HG03457 (cell line): ENCODE measurements around the gene HYI.
"Not testable (repeated sequence)": the region's sequence is repeated elsewhere in the genome, so short reads cannot be mapped to it uniquely, and the experiment has no call there.

Experiments
- ATAC-seq: cut with Tn5 transposase; IDR thresholded peaks from one replicate; pipeline ENCODE4 v1.9.1; 2021; ENCODE audit warnings: moderate number of reproducible peaks; ENCODE audit not compliant: unreplicated experiment

The HYI gene

DNA sequence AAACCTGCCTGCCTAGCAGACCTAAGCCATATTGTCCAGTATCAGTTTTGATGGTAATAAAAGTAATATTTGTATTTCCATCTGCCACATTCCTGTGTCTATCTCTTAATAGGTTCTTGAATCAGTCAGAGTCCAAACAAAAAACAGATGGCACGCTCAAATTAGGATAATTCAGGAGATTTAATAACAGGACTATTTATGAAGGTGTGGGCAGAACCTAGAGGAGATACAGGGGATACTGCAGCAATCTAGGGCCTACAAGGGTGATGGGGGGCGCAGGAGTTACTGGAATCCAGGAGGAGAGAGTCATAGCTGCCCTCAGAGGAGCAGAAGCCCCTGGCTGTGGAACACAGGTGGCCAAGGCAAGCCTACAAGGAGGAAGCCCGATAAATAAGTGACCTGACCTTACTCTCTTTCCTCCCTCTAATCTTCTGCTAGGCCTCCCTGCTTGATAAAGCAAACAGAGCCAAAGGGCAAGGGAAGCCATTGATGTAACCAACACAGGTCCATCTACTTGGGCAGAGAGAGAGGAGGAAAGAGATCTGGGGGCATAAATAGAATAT is 11.9 kb upstream of the HYI start:
- ATAC-seq = no peak

DNA sequence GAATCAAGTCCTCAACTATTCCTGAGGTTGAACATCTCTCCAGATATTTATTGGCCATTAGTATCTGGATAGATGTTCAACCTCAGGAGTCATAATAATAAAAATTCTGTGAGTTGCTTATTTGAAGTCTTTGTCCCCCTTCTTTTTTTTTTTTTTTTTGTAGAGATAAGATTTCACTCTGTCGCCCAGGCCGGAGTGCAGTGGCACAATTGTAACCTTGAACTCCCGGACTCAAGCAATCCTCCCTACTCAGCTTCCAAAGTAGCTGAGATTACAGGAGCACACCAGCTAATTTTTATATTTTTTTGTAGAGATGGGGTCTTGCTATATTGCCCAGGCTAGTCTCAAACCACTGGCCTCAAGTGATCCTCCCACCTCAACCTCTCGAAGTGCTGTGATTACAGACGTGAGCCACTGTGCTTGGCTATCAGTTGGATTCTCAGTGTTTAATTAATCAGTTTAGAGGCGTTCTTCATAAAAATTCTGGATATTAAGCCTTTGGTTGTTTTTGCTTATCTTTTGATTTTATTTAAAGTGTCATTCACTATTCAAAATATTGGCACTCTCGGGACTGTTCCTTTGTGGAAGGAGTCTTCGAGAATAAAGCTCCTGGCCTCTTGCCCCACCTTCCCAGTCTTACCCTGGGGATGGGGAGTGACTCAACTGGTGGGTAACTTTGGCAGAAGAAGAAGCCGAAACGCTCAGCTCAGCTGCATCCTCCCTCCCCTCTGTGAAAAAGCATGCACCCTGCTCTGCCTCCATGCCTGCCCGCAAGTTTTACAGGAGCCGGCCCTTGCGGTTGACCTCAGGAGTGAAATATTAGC is 11.2 kb upstream of the HYI start:
- no peak for ATAC-seq

- ATAC-seq = no peak
Measured at GRCh38 chr1:43463479-43463878, 9.7 kb upstream of the HYI start.

GRCh38 chr1:43460988-43461693 is 7.4 kb upstream of the HYI start:
- no peak for ATAC-seq

- not testable (repeated sequence) for ATAC-seq
Measured at GRCh38 chr1:43458379-43458778, 4.6 kb upstream of the HYI start.

- ATAC-seq = no peak
Measured at GRCh38 chr1:43455213-43455889, 1.6 kb upstream of the HYI start.

DNA sequence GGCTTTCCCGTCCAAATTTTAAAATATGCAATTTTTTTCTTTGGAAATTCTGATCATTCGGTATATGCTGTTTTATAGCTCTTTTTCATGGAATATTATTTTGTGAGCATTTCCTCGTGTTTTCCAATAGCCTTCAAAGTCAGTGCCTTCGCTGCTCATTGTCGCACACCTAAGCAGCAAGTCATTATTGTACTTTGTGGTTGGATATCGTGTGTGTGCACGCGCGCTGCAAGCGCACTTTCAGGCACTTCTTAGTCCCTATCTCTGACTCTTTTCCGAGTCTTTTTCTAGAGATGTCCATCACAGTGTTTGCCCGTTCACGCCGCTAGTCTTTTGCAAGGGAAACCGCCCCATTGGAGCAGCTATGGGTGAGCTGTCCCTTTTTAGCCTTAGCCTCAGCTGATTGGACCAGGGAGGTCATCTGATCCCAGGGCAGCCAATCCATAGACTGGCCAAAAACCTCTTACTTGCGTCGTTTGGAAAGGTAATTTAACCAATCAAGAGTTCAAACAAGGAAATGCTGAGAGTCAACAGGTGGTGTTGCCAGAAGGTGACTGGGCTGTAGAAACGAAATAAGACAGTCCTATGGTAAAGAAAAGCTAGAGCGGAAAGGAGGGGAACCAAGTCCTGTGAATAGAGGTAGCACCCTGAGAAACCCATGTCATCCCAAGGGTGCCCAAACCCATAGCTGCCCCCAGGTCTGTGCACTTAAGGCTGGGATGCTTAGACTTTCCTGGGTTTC is 710 bp upstream of the HYI start:
- peak; percentile 86 for ATAC-seq

- ATAC-seq = no peak
Measured at GRCh38 chr1:43452789-43453441, 816 bp downstream of the HYI start.

GRCh38 chr1:43451701-43452532 is 1.8 kb downstream of the HYI start:
- no peak for ATAC-seq

DNA sequence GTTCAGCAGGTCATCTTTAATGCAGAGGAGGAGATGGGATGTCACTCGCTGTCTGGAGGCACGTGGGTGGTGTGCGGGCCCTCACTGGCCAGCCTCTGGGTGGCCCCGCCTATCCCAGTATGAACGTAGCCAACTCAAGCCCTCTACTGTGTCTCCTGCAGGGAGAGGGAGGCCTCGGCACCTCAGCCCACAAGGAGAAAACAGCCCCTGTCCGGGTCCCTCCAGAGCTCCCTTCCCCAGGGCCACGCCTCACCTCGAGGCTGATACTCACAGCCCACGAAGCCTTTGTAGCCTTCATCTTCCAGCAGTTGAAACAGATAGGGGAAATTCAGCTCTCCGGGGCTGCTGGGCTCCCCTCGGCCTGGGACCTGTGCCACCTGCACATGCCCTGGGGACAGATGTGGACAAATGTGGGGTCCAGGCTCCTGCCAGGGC is 2.6 kb downstream of the HYI start:
- no peak for ATAC-seq

GRCh38 chr1:43450251-43450941 is 3.3 kb downstream of the HYI start:
- ATAC-seq = no peak

GRCh38 chr1:43449708-43450069 is 4.0 kb downstream of the HYI start:
- ATAC-seq = no peak

DNA sequence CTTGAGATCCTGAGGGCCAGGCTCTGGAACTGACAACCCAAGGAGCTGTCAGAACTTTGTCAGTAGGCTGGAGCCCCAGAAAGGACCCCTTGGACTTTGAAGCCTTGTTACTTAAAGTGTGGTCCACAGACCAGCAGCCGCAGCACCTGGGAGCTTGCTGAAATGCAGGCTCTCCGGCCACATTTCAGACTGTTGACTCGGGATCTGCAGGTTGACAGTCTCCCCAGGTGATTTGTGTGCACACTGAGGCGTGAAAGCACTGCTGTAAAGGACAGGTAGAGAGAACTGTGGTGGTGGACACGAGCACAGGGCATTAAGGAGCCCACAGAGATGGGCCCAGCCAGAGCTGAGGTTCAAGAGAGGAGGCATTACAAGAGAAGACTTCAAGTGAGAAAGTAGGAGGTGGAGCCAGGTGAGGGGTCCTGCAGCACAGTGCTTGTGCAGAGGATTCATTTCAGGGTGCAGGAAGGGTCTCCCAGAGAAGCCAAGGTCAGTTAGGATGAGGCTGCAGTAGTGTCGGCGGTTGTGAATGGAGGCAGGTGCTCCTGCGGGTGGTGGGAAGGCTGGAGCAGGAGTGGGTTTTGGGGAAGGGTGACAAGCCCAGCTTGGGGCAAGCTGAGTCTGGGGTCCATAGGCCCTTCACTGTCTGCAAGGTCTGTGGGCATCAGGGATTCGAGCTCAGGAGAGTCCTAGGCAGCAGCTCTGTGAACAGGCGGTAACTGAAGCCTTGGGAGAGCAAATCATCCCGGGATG is 4.6 kb downstream of the HYI start:
- no peak for ATAC-seq

DNA sequence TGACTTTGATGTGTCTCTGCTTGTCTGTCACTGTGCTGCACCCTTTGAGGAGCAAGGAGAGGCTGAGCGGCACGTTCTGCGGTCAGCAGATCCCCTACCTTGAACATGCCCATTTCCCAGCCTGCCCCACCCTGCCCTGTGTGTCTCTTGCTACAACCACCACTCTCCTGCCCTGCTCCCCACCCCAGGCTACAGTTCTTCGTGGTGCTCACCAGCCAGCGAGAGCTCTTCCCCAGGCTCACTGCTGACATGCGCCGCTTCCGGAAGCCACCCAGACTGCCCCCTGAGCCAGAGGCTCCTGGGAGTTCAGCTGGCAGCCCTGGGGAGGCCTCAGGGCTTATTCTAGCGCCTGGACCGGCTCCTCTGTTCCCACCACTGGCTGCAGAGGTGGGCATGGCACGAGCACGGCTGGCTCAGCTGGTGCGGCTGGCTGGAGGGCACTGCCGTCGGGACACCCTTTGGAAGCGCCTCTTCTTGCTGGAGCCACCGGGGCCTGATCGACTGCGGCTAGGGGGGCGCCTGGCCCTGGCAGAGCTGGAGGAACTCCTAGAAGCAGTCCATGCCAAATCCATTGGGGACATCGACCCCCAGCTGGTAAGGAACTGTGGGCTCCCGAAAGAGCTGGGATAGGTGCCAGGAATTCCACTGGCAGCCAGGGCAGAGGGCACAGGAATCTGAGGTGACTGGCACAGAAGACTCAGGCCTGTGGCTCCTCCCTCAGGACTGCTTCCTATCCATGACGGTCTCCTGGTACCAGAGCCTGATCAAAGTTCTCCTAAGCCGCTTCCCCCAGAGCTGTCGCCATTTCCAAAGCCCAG is 5.6 kb downstream of the HYI start:
- ATAC-seq = no peak

DNA sequence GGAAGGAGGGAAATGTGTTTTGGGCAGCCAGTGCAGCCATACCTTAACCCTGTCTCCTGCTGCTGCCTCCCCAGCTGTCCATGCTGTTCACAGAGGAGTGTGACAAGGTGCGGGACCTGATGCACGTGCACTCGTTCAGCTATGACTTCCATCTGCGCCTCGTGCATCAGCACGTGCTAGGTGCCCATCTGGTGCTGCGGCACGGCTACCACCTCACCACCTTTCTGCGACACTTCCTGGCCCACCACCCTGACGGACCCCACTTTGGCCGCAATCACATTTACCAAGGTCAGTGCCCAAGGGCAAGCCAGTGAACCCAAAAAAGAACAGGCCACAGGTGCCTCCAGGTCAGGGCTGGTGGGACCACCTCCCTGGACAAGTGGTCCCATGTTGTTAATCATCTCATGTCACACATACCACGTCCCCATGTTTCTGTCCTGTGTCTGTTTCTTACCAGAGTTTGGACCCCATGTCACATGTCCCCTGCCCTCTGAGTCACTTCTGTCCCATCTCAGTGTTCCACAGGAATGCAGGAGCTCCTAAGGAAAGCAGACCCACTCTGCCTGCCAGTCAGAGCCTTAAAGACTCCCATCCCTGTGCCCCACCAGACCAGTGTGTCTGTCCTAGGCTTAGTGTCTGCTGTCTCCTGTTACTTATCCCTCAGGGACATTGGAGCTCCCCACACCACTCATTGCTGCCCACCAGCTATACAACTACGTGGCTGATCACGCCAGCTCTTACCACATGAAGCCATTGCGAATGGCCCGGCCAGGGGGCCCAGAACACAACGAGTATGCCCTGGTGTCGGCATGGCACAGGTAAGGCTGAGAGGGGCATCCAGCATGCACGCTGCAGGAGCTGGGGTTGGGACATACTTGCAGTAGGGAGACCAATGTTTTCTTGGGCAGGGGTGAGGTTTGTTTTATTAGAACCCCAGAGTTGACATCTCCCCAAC is 6.6 kb downstream of the HYI start:
- ATAC-seq = no peak

DNA sequence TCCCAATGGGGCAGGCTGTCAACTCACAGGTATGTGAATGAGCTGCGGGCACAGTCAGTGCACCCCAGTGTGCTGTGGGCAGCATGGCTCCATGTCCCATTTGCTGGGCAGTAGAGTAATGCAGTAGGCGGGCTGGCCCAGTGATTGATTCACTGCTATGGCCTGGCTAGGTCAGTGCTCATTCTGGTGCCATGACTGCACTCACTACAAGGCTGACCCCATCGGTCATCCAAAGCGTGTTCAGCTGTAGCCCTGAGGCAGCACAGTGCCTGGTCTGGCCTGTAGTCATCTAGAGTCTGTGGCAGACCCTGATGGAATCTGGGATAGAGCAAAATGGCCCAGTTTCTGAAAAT is 7.4 kb downstream of the HYI start:
- ATAC-seq = no peak
